ENCODE results near the gene GP1BA. TPM values are rescaled to one million over a fixed set of nuclear protein-coding genes. Genes with fewer than 3 reads are reported as not detected.

Gene GP1BA
- total and polyA plus RNA-seq, 10 of the 15 experiments (the other 5 are each of a cell fraction or from before 2014, with no cell fraction given): 0.04 to 0.67 (median 0.28) TPM; not detected in 1

DNA sequence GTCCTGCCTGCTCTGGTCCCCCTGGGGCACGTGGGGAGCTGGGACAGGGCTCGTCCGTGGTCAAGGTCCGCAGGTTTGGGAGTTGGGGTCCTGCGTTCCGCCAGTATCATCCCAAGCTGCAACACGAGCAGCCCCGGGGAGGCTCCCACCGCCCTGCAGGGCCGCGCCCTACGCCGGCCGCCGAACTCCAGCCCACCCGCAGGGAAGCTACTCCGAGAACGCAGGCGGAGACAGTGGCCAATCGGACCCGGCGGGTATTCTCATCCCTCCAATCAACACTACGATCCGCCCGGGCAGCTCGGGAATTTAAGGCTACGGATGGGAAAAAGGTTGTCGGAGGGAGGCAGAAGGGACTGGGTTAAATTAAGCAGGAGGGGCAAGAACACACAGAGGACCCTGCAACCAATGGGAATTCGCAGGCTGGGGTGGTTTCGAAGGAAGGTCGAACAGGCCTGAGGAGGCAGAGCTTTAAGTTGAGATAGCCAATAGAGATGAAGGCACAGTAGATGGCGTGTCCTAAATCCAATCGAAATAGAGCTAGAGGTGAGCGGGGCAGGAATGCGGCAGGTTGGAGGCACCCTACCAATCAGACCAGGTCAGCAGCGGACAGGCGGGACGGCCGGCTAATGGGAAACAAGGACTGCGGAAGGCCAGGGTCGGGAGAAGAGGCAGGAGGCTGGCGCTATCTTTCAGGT, 34.9 kb downstream of the GP1BA start (continued):
- TF ChIP-seq FOXK2 (IDR thresholded peaks at IDR 0.05) (0 out of 2 replicates have a peak, but pooled peaks have one; percentile 46), STAT1 (conservative IDR thresholded peaks at IDR 0.05) (no peak), CBX3 (IDR thresholded peaks at IDR 0.05; ENCODE audit: borderline replicate concordance, low read depth) (no peak), MEF2A (IDR thresholded peaks at IDR 0.05; ENCODE audit: insufficient read depth, low read depth, low read length) (no peak), PAX5 (IDR thresholded peaks at IDR 0.05; ENCODE audit: borderline replicate concordance, low read depth, low read length) (peak; percentile 8; the same call in 1 of the 2 replicates), CBFB (IDR thresholded peaks at IDR 0.05; ENCODE audit: low read depth) (0 out of 2 replicates have a peak, but pooled peaks have one; percentile 31), BACH1 (IDR thresholded peaks at IDR 0.05; ENCODE audit: borderline replicate concordance) (peak; percentile 17; the same call in 1 of the 2 replicates), ZNF24 (IDR thresholded peaks at IDR 0.05) (no peak), SMARCA5 (IDR thresholded peaks at IDR 0.05) (no peak; the same call in 1 of the 2 replicates), NFYB (IDR thresholded peaks at IDR 0.05; ENCODE audit: insufficient read depth, low read depth, low read length) (peak; percentile 99), CEBPB (IDR thresholded peaks at IDR 0.05; ENCODE audit: borderline replicate concordance in 1 of 2, low read depth in 2 of 2, low read length in 2 of 2) (no peak), KAT2A (conservative IDR thresholded peaks at IDR 0.05; ENCODE audit: control insufficient read depth, low read depth, low read length) (no peak), ESRRA (IDR thresholded peaks at IDR 0.05; ENCODE audit: low read length) (no peak), SIN3A (IDR thresholded peaks at IDR 0.05; ENCODE audit: low read depth, low read length) (peak; percentile 38), BMI1 (IDR thresholded peaks at IDR 0.05; ENCODE audit: borderline replicate concordance) (no peak)
- TF ChIP-seq, protein P1, sequence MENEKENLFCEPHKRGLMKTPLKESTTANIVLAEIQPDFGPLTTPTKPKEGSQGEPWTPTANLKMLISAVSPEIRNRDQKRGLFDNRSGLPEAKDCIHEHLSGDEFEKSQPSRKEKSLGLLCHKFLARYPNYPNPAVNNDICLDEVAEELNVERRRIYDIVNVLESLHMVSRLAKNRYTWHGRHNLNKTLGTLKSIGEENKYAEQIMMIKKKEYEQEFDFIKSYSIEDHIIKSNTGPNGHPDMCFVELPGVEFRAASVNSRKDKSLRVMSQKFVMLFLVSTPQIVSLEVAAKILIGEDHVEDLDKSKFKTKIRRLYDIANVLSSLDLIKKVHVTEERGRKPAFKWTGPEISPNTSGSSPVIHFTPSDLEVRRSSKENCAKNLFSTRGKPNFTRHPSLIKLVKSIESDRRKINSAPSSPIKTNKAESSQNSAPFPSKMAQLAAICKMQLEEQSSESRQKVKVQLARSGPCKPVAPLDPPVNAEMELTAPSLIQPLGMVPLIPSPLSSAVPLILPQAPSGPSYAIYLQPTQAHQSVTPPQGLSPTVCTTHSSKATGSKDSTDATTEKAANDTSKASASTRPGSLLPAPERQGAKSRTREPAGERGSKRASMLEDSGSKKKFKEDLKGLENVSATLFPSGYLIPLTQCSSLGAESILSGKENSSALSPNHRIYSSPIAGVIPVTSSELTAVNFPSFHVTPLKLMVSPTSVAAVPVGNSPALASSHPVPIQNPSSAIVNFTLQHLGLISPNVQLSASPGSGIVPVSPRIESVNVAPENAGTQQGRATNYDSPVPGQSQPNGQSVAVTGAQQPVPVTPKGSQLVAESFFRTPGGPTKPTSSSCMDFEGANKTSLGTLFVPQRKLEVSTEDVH (IDR thresholded peaks at IDR 0.05; ENCODE audit: low read depth, partially characterized antibody): no peak
- TF ChIP-seq, protein P2, sequence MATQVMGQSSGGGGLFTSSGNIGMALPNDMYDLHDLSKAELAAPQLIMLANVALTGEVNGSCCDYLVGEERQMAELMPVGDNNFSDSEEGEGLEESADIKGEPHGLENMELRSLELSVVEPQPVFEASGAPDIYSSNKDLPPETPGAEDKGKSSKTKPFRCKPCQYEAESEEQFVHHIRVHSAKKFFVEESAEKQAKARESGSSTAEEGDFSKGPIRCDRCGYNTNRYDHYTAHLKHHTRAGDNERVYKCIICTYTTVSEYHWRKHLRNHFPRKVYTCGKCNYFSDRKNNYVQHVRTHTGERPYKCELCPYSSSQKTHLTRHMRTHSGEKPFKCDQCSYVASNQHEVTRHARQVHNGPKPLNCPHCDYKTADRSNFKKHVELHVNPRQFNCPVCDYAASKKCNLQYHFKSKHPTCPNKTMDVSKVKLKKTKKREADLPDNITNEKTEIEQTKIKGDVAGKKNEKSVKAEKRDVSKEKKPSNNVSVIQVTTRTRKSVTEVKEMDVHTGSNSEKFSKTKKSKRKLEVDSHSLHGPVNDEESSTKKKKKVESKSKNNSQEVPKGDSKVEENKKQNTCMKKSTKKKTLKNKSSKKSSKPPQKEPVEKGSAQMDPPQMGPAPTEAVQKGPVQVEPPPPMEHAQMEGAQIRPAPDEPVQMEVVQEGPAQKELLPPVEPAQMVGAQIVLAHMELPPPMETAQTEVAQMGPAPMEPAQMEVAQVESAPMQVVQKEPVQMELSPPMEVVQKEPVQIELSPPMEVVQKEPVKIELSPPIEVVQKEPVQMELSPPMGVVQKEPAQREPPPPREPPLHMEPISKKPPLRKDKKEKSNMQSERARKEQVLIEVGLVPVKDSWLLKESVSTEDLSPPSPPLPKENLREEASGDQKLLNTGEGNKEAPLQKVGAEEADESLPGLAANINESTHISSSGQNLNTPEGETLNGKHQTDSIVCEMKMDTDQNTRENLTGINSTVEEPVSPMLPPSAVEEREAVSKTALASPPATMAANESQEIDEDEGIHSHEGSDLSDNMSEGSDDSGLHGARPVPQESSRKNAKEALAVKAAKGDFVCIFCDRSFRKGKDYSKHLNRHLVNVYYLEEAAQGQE (IDR thresholded peaks at IDR 0.05; ENCODE audit: low read depth, low read length): no peak
- TF ChIP-seq, protein P3, sequence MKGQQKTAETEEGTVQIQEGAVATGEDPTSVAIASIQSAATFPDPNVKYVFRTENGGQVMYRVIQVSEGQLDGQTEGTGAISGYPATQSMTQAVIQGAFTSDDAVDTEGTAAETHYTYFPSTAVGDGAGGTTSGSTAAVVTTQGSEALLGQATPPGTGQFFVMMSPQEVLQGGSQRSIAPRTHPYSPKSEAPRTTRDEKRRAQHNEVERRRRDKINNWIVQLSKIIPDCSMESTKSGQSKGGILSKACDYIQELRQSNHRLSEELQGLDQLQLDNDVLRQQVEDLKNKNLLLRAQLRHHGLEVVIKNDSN (IDR thresholded peaks at IDR 0.05; ENCODE audit: borderline replicate concordance, extremely low read length, insufficient read depth, low read depth, low read length): peak; percentile 21
- TF ChIP-seq, protein P4, sequence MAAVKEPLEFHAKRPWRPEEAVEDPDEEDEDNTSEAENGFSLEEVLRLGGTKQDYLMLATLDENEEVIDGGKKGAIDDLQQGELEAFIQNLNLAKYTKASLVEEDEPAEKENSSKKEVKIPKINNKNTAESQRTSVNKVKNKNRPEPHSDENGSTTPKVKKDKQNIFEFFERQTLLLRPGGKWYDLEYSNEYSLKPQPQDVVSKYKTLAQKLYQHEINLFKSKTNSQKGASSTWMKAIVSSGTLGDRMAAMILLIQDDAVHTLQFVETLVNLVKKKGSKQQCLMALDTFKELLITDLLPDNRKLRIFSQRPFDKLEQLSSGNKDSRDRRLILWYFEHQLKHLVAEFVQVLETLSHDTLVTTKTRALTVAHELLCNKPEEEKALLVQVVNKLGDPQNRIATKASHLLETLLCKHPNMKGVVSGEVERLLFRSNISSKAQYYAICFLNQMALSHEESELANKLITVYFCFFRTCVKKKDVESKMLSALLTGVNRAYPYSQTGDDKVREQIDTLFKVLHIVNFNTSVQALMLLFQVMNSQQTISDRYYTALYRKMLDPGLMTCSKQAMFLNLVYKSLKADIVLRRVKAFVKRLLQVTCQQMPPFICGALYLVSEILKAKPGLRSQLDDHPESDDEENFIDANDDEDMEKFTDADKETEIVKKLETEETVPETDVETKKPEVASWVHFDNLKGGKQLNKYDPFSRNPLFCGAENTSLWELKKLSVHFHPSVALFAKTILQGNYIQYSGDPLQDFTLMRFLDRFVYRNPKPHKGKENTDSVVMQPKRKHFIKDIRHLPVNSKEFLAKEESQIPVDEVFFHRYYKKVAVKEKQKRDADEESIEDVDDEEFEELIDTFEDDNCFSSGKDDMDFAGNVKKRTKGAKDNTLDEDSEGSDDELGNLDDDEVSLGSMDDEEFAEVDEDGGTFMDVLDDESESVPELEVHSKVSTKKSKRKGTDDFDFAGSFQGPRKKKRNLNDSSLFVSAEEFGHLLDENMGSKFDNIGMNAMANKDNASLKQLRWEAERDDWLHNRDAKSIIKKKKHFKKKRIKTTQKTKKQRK (IDR thresholded peaks at IDR 0.05; ENCODE audit: low read depth, low read length): peak; percentile 98
